GM12872 (cell line): ENCODE results near the gene FBXO24.

Experiments used
- TF ChIP-seq, protein P1 (sequence below): IDR thresholded peaks from 3 replicates; pipeline ENCODE4 v1.5.1; 2011; ENCODE audit warnings: low read depth, mild to moderate bottlenecking, low read length, moderate library complexity; ENCODE audit not compliant: insufficient read depth

FBXO24 gene

DNA sequence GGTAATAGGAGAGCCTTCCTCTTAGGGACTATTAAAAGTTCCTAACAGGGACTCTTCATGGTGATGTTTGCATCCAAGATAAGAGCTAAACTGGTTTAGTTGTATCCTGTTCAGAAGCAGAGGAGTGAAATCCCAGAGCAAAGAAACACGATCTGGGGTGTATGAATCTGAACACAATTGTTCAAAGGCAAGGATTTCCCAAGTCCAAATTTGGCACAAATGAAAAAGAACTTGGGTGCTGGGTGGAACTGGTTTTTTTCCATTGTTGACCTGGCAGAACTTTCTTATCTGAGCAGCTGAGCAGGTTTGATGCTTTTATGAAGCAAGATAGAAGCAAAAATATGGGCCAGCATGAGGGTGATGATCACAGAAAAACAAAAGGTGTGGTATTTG lies 41.2 kb upstream of the FBXO24 start:
- TF ChIP-seq, protein P1, sequence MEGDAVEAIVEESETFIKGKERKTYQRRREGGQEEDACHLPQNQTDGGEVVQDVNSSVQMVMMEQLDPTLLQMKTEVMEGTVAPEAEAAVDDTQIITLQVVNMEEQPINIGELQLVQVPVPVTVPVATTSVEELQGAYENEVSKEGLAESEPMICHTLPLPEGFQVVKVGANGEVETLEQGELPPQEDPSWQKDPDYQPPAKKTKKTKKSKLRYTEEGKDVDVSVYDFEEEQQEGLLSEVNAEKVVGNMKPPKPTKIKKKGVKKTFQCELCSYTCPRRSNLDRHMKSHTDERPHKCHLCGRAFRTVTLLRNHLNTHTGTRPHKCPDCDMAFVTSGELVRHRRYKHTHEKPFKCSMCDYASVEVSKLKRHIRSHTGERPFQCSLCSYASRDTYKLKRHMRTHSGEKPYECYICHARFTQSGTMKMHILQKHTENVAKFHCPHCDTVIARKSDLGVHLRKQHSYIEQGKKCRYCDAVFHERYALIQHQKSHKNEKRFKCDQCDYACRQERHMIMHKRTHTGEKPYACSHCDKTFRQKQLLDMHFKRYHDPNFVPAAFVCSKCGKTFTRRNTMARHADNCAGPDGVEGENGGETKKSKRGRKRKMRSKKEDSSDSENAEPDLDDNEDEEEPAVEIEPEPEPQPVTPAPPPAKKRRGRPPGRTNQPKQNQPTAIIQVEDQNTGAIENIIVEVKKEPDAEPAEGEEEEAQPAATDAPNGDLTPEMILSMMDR: no peak

DNA sequence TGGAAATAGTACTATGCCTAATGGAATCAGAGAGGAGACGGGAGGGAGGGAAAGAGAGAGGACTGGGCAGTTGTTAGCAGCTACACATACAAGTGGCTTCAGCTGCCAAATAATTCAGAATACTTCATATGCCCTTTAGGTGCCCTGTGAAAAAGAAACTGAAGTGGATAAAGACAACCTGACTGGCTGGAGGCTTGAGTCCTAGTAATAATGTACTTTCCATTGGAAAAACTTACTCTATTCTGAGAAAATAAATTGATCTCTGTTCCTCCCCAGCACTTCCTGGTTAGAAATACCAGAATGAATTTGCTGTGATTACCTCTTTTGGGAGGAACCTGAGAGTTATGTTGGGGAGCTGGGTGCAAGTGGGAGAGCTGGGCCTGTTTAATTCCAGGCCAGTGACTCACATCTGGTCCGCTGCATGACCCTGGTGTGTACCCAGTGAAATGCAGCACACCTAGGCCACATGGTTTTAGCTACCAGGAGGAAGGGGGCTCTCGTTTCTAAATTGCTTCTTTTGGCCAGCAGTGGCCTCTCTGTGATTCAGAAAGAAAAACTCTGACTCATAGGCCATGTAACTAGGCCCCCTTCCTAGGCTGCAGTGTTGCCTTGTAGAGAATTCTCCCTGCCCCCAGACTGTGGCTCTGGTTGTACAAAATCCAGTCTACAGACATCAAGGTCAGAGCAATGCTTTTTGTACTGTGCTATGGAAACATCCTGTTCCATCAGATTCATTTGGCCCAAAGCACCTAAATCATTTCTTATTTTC lies 40.6 kb upstream of the FBXO24 start:
- TF ChIP-seq, protein P1: peak; percentile 36; the same call in 2 of the 3 replicates

DNA sequence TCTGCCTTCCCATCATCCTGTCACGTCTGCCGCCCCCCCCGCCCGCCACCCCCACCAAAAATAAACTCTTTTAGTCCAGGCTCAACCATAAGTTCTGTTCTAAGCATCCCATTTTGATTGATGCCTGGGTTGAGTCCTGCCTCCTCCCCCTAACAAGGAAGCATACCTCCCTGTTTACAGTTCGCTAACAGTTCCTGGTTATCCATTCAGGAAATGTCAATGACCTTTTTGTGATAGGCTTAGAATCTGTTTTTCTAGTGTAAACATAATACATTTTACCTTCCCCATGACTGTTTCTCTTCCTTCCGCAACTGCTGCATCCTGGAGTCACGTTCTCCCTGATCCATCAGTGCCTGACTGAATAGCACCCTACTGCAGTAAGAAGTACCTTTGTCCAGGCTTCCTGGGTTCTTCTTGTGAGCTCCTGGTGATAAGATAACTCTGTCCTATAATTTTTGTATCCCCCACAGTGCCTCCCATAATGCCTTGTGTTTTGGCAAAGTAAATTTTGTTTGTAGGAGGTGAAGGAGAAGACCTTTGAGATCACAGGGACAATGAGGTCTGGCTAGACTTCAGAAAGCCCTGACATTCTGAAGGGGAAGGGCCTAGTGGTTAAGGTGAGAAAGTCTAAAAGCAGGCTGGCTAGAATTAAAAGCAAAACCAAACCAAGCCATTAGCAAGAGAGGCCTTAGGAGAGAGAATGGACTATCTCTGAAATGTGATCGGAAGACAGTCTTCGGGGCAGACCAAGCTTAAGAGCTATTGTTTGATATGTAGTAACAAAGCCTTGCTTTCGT lies 39.8 kb upstream of the FBXO24 start:
- TF ChIP-seq, protein P1: no peak

DNA sequence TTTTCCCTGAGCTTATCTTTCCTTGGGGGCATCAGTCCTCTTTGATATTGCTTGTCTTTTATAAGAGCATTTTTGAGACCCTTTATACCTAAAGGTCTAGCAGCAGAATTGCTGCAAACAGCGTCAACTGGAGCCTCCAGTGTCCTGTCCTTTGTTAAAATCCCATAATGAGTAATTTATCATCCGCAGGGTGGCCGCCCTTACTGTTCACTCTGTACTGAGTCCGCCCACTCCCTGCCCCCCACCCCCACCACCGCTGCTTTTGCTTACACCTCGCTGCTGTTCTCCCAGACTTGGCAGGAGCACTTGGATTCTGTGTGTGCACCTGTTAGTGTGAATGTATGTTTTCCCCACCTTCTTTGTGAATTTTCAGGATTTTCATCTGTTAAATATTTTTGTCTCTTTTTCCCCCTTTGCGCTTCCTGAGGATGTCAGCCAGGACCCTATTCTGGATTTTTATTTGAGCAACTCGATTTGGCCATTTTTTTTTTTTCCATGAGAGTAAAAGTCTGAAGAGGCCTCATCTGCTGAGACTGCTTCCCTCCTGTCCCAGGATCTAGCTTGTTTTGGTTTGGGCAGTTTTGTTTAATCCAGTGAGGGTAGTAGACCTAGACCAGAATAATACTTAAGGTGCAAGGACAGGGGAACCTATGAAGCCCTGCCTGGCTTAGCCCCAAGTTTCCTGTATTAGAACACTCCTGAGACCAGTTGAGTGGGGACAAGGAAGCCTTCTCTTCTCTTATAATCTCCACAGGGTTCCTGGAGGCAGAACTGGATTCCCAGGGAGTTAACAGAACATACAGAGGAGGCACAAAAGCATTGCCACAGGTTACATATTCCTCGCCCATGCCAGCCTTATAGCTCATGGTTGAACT lies 39.0 kb upstream of the FBXO24 start:
- TF ChIP-seq, protein P1: no peak

DNA sequence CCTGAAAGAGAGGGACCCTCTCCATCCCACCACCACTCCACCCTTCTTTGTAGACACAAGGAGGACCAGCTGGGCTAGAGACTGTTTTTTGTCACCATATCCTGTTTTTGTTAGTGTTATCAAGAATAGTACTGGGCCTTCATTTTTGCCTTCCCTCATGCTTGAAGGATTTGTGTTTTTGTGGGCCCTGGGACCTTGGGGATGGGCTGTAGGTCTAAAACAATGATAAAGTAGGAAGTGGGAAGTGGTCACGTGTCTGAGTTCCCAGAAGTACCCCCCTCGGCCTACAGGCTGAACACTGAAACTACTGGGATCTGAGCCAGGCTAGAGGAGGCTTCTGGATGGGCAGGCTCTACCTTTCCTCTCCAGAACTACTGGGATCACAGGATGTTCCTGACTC lies 38.3 kb upstream of the FBXO24 start:
- TF ChIP-seq, protein P1: no peak

DNA sequence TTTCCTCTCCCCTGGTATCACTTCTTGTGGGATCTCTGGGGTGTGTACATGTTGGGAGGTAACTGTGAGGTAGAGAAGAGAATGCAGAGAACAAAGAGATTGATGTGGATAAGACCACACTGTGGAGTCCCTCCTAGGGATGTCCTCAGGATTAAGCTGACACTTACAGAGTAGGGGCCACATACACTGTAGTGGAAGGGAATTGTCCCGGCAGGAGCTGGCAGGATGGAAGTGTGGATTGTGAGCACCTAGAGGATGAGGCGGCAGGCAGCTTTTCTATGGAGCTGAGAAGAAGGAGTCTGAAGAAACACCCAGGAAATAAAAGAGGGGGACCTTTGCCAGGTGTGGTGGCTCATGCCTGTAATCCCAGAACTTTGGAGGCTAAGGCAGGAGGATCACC lies 33.6 kb upstream of the FBXO24 start:
- TF ChIP-seq, protein P1: no peak

DNA sequence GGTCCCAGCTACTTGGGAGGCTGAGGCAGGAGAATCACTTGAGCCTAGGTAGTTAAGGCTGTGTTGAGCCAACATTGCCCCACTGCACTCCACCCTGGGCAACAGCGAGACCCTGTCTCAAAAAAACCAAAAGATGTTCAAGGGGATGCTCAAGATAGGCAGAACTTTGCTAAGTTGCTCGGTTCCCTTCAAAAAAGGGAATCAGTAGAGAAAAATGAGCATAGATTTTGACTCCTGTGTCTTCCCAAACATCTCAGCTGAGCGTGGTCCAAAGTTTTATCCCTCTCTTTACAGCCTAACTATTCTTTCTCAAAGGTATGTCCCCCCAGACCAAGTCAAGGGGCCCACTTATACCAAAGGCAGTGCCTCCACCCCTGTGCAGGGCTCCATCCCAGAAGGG lies 33.1 kb upstream of the FBXO24 start:
- TF ChIP-seq, protein P1: no peak
